ENCODE results near the gene DNAH12. TPM values are rescaled to one million over a fixed set of nuclear protein-coding genes. Genes with fewer than 3 reads are reported as not detected.

Gene DNAH12
- total and polyA plus RNA-seq, 2 donors (not counting 1 experiment from before 2014, with no cell fraction given) = 0.12 to 0.17 TPM

DNA sequence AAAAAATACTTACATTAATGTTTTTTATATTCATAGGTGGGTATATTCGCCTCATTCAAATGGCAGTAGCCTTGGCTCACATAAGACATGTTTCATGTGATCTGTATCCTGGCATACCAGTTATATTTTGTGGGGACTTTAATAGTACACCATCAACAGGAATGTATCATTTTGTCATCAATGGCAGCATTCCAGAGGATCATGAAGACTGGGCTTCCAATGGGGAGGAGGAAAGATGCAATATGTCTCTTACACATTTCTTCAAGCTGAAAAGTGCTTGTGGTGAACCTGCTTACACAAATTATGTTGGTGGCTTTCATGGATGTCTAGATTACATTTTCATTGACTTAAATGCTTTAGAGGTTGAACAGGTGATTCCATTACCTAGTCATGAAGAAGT, 15.4 kb upstream of the DNAH12 start:
- no peak overlapping the region for H3K27ac ChIP-seq (ENCODE audit: insufficient read depth, low read length)
- H3K4me2 ChIP-seq (ENCODE audit: extremely low read depth, insufficient read depth, low read length) = peak overlapping the region; percentile 32
- peak; percentile 36 to 56 for DNase-seq (ENCODE audit: low read depth in 2 of 2)
- H3K9me3 ChIP-seq (ENCODE audit: control insufficient read depth, insufficient read depth, low read depth, low read length) = no peaks in the 10 kb centered on the region
- H2AFZ ChIP-seq (ENCODE audit: low read length) = no peak overlapping the region
- no peaks in the 10 kb centered on the region for H3K27me3 ChIP-seq (ENCODE audit: control insufficient read depth, insufficient read depth, low read length)
- peaks cover 2% of the 10 kb centered on the region for H3K4me1 ChIP-seq (ENCODE audit: control insufficient read depth, extremely low read depth, insufficient read depth, low read length)
- no peak overlapping the region for H3K4me3 ChIP-seq (replicated peaks in 1 of 4; ENCODE audit: control extremely low read depth in 1 of 4, insufficient read depth in 1 of 4, low read depth in 3 of 4, low read length in 4 of 4)
- H3K79me2 ChIP-seq (ENCODE audit: control insufficient read depth, insufficient read depth, low read length) = peaks cover 37% of the 10 kb centered on the region
- H3K9ac ChIP-seq (ENCODE audit: insufficient read depth, low read length) = no peak overlapping the region
- TF ChIP-seq EZH2 (IDR thresholded peaks at IDR 0.05; ENCODE audit: low read length, missing control alignments) = no peak
- TF ChIP-seq, protein P1, sequence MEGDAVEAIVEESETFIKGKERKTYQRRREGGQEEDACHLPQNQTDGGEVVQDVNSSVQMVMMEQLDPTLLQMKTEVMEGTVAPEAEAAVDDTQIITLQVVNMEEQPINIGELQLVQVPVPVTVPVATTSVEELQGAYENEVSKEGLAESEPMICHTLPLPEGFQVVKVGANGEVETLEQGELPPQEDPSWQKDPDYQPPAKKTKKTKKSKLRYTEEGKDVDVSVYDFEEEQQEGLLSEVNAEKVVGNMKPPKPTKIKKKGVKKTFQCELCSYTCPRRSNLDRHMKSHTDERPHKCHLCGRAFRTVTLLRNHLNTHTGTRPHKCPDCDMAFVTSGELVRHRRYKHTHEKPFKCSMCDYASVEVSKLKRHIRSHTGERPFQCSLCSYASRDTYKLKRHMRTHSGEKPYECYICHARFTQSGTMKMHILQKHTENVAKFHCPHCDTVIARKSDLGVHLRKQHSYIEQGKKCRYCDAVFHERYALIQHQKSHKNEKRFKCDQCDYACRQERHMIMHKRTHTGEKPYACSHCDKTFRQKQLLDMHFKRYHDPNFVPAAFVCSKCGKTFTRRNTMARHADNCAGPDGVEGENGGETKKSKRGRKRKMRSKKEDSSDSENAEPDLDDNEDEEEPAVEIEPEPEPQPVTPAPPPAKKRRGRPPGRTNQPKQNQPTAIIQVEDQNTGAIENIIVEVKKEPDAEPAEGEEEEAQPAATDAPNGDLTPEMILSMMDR (conservative IDR thresholded peaks at IDR 0.05 in 1 of 2, IDR thresholded peaks at IDR 0.05 in 1 of 2; ENCODE audit: low read depth in 1 of 2, low read length in 2 of 2) = no peak
- no peaks in the 10 kb centered on the region for H3K36me3 ChIP-seq (ENCODE audit: control insufficient read depth, insufficient read depth, low read length)
- no peaks in the 10 kb centered on the region for H4K20me1 ChIP-seq (ENCODE audit: control insufficient read depth, extremely low read depth, insufficient read depth, low read length)

DNA sequence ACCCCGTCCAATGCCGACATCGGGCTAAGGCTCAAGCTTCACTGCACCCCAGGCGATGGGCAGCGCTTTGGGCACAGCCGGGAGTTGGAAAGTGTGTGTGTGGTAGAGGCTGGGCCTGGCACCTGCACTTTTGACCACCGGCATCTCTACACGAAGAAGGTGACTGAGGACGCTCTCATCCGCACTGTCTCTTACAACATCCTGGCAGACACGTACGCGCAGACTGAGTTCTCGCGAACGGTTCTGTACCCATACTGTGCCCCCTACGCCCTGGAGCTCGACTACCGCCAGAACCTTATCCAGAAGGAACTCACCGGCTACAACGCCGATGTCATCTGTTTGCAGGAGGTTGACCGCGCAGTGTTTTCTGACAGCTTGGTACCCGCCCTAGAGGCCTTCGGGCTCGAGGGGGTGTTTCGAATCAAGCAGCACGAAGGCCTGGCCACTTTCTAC, 13.0 kb upstream of the DNAH12 start:
- Histone ChIP-seq H3K4me1 (ENCODE audit: control insufficient read depth, extremely low read depth, insufficient read depth, low read length) (peaks cover 2% of the 10 kb centered on the region), H3K4me3 (replicated peaks in 1 of 4; ENCODE audit: control extremely low read depth in 1 of 4, insufficient read depth in 1 of 4, low read depth in 3 of 4, low read length in 4 of 4) (peak overlapping the region; percentile 86 to 95 (median 88)), H3K27me3 (ENCODE audit: control insufficient read depth, insufficient read depth, low read length) (no peaks in the 10 kb centered on the region), H3K36me3 (ENCODE audit: control insufficient read depth, insufficient read depth, low read length) (no peaks in the 10 kb centered on the region), H3K27ac (ENCODE audit: insufficient read depth, low read length) (peak overlapping the region; percentile 97), H2AFZ (ENCODE audit: low read length) (peak overlapping the region; percentile 100), H4K20me1 (ENCODE audit: control insufficient read depth, extremely low read depth, insufficient read depth, low read length) (no peaks in the 10 kb centered on the region), H3K4me2 (ENCODE audit: extremely low read depth, insufficient read depth, low read length) (peak overlapping the region; percentile 90), H3K79me2 (ENCODE audit: control insufficient read depth, insufficient read depth, low read length) (peaks cover 37% of the 10 kb centered on the region), H3K9me3 (ENCODE audit: control insufficient read depth, insufficient read depth, low read depth, low read length) (no peaks in the 10 kb centered on the region), H3K9ac (ENCODE audit: insufficient read depth, low read length) (peak overlapping the region; percentile 97)
- peak; percentile 34 to 49 for DNase-seq (ENCODE audit: low read depth in 2 of 2)
- TF ChIP-seq, protein P1 (conservative IDR thresholded peaks at IDR 0.05 in 1 of 2, IDR thresholded peaks at IDR 0.05 in 1 of 2; ENCODE audit: low read depth in 1 of 2, low read length in 2 of 2) = no peak
- no peak for TF ChIP-seq EZH2 (IDR thresholded peaks at IDR 0.05; ENCODE audit: low read length, missing control alignments)

DNA sequence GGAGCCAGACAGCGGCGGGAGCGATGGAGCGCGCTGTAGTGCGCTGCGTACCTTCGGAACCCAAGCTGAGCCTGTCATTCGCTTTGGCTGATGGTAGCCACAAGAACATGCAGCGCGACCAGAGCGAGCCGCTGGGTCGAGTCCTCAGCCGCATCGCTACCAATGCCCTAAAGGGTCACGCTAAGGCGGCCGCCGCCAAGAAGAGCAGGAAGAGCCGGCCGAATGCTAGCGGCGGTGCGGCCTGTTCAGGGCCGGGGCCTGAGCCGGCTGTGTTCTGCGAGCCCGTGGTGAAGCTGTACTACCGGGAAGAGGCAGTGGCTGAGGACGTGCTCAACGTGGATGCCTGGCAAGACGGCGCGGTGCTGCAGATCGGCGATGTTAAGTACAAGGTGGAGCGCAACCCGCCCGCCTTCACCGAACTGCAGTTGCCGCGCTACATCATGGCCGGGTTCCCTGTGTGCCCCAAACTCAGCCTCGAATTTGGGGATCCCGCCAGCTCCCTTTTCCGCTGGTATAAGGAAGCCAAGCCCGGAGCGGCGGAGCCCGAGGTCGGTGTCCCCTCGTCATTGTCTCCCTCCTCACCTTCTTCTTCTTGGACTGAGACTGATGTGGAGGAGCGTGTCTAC, 12.4 kb upstream of the DNAH12 start:
- H3K4me2 ChIP-seq (ENCODE audit: extremely low read depth, insufficient read depth, low read length) = peak overlapping the region; percentile 90
- H3K4me1 ChIP-seq (ENCODE audit: control insufficient read depth, extremely low read depth, insufficient read depth, low read length) = peaks cover 2% of the 10 kb centered on the region
- no peaks in the 10 kb centered on the region for H3K36me3 ChIP-seq (ENCODE audit: control insufficient read depth, insufficient read depth, low read length)
- no peaks in the 10 kb centered on the region for H3K27me3 ChIP-seq (ENCODE audit: control insufficient read depth, insufficient read depth, low read length)
- DNase-seq (ENCODE audit: low read depth in 2 of 2) = peak in 1 of 2 donors; percentile 48
- peak overlapping the region; percentile 97 for H3K9ac ChIP-seq (ENCODE audit: insufficient read depth, low read length)
- peak overlapping the region; percentile 100 for H2AFZ ChIP-seq (ENCODE audit: low read length)
- no peak for TF ChIP-seq EZH2 (IDR thresholded peaks at IDR 0.05; ENCODE audit: low read length, missing control alignments)
- TF ChIP-seq, protein P1 (conservative IDR thresholded peaks at IDR 0.05 in 1 of 2, IDR thresholded peaks at IDR 0.05 in 1 of 2; ENCODE audit: low read depth in 1 of 2, low read length in 2 of 2) = no peak
- peaks cover 37% of the 10 kb centered on the region for H3K79me2 ChIP-seq (ENCODE audit: control insufficient read depth, insufficient read depth, low read length)
- H3K4me3 ChIP-seq (replicated peaks in 1 of 4; ENCODE audit: control extremely low read depth in 1 of 4, insufficient read depth in 1 of 4, low read depth in 3 of 4, low read length in 4 of 4) = peak overlapping the region; percentile 86 to 95 (median 88)
- peak overlapping the region; percentile 97 for H3K27ac ChIP-seq (ENCODE audit: insufficient read depth, low read length)
- no peaks in the 10 kb centered on the region for H4K20me1 ChIP-seq (ENCODE audit: control insufficient read depth, extremely low read depth, insufficient read depth, low read length)
- no peaks in the 10 kb centered on the region for H3K9me3 ChIP-seq (ENCODE audit: control insufficient read depth, insufficient read depth, low read depth, low read length)

Measured in fibroblast of lung (primary cell).